HepG2 (cell line): ENCODE data around the gene CHID1. TPM values are rescaled to one million over a fixed set of nuclear protein-coding genes. Genes with fewer than 3 reads are reported as not detected.
A peak's percentile ranks its signal among the peaks of the same experiment; 100 is the strongest.

ENCODE experiments used
- ATAC-seq: fragments of 200-7000 bp; cut with Tn5 transposase; 3 replicates; pipeline ENCODE4 v1.9.1; 2020; ENCODE audit warnings: mild to moderate bottlenecking, moderate library complexity
- BruUV-seq: library from RNA; stranded (reverse); fragments of 400-500 nt; replicated peaks from 2 replicates; lab custom pipeline; 2021; lab: Mats Ljungman, UMichigan
- CTCF ChIA-PET: fragments of 300-600 bp; formaldehyde crosslinking; extraction: SDS; loops from one replicate; lab custom pipeline; 2021; ENCODE audit warnings: low total read pairs, inconsistent platforms, low intra/inter-chr PET ratio; lab: Yijun Ruan, JAX
- POLR2A ChIA-PET: fragments of 350-600 bp; sonication (Branson Sonifier 250); formaldehyde crosslinking; loops from one replicate; lab custom pipeline; 2020; ENCODE audit warnings: antibody characterized with exemption, inconsistent platforms; lab: Yijun Ruan, JAX
- DNase-seq: peaks from one replicate; pipeline ENCODE4 v3.0.0-alpha.2; 2015; ENCODE audit warnings: low spot score
- FAIRE-seq: peaks from 3 replicates; lab custom pipeline; 2011; peaks lifted over from hg19 to GRCh38; lab: Jason Lieb, UNC
- H2AFZ ChIP-seq: one replicate; pipeline ENCODE4 v1.6.1; 2011; ENCODE audit warnings: low read length, inconsistent platforms
- H3K27ac ChIP-seq: fragments of 300-600 bp; 3 replicates; pipeline ENCODE4 v1.8.0; 2011; ENCODE audit warnings: mixed run types, mild to moderate bottlenecking, mixed read lengths, low read length, inconsistent platforms; ENCODE audit not compliant: insufficient read depth; ENCODE audit errors: extremely low read length
- H3K27me3 ChIP-seq, 2 experiments: fragments of 200-600 bp in 1 of 2; 2 replicates in 1 of 2; 3 replicates in 1 of 2; pipeline versions ENCODE4 v1.6.0 to v1.8.0; 2011; ENCODE audit warnings: low read length in 2 of 2, mild to moderate bottlenecking in 2 of 2, moderate library complexity in 2 of 2, inconsistent platforms in 1 of 2; ENCODE audit not compliant: insufficient read depth in 2 of 2, control insufficient read depth in 1 of 2
- H3K36me3 ChIP-seq, 2 experiments: fragments of 200-600 bp in 1 of 2; replicated peaks in 1 of 2; 2 replicates in 1 of 2; 3 replicates in 1 of 2; pipeline versions ENCODE4 v1.5.1 to v1.8.0; 2011; ENCODE audit warnings: low read length in 2 of 2, inconsistent platforms in 1 of 2; ENCODE audit not compliant: insufficient read depth in 2 of 2, control insufficient read depth in 1 of 2
- H3K4me1 ChIP-seq: 2 replicates; pipeline ENCODE4 v1.5.1; 2012; ENCODE audit warnings: low read length, inconsistent platforms; ENCODE audit not compliant: insufficient read depth
- H3K4me2 ChIP-seq: 2 replicates; pipeline ENCODE4 v1.6.0; 2011; ENCODE audit warnings: low read depth, low read length, inconsistent platforms
- H3K4me3 ChIP-seq, 3 experiments: fragments of 200-600 bp in 1 of 3; sonication (generic), shearing (Covaris generic) in 1 of 3; replicated peaks in 1 of 3; 2 replicates each; pipeline ENCODE4 v1.5.1; 2011 to 2016; ENCODE audit warnings: low read length in 3 of 3, inconsistent platforms in 2 of 3, low read depth in 2 of 3, mild to moderate bottlenecking in 2 of 3, control low read depth in 1 of 3, mixed read lengths in 1 of 3; ENCODE audit not compliant: insufficient read depth in 1 of 3
- H3K79me2 ChIP-seq: one replicate; pipeline ENCODE4 v1.6.1; 2011; ENCODE audit warnings: low read length, inconsistent platforms; ENCODE audit not compliant: insufficient read depth
- H3K9ac ChIP-seq: 2 replicates; pipeline ENCODE4 v1.6.0; 2011; ENCODE audit warnings: mild to moderate bottlenecking, low read depth, low read length, inconsistent platforms; ENCODE audit not compliant: insufficient read depth
- H3K9me3 ChIP-seq: 2 replicates; pipeline ENCODE4 v1.5.1; 2012; ENCODE audit warnings: mild to moderate bottlenecking, low read length
- H4K20me1 ChIP-seq: 2 replicates; pipeline ENCODE4 v1.6.0; 2011; ENCODE audit warnings: inconsistent platforms, mild to moderate bottlenecking, low read length, moderate library complexity; ENCODE audit not compliant: insufficient read depth
- ATF4 ChIP-seq, 2 experiments: fragments of 450-650 bp in 1 of 2; sonication (generic) in 1 of 2; formaldehyde crosslinking; IDR thresholded peaks; 2 replicates each; pipeline versions ENCODE4 v1.5.0 to v1.8.0; 2020 to 2022; ENCODE audit warnings: mild to moderate bottlenecking in 1 of 2, missing genetic modification reagents in 1 of 2
- ATRX ChIP-seq: sonication (generic); formaldehyde crosslinking; IDR thresholded peaks from 2 replicates; pipeline ENCODE4 v1.4.0; 2020; ENCODE audit warnings: missing genetic modification reagents, borderline replicate concordance
- GFI1 ChIP-seq: sonication (generic); formaldehyde crosslinking; IDR thresholded peaks from 2 replicates; pipeline ENCODE4 v1.5.0; 2020; ENCODE audit warnings: missing genetic modification reagents, mild to moderate bottlenecking, borderline replicate concordance
- GLI4 ChIP-seq: sonication (generic); formaldehyde crosslinking; IDR thresholded peaks from 2 replicates; pipeline ENCODE4 v1.5.1; 2020; ENCODE audit warnings: missing genetic modification reagents, mild to moderate bottlenecking, moderate library complexity, borderline replicate concordance
- GLMP ChIP-seq: sonication (generic); formaldehyde crosslinking; IDR thresholded peaks from 2 replicates; pipeline ENCODE4 v1.9.0; 2021; ENCODE audit warnings: missing genetic modification reagents, mild to moderate bottlenecking, borderline replicate concordance
- KLF6 ChIP-seq: IDR thresholded peaks from 2 replicates; pipeline ENCODE4 v1.8.0; 2016; ENCODE audit warnings: missing biosample characterization, missing genetic modification reagents
- NR2F1 ChIP-seq, 2 experiments: fragments of 450-650 bp in 1 of 2; formaldehyde crosslinking in 1 of 2; IDR thresholded peaks; 2 replicates each; pipeline versions ENCODE4 v1.5.0 to v1.6.1; 2016 to 2020; ENCODE audit warnings: mild to moderate bottlenecking in 1 of 2, missing compliant biosample characterization in 1 of 2, missing genetic modification reagents in 1 of 2, moderate library complexity in 1 of 2
- RFXAP ChIP-seq: sonication (generic); formaldehyde crosslinking; IDR thresholded peaks from 2 replicates; pipeline ENCODE4 v1.4.0; 2020; ENCODE audit warnings: missing genetic modification reagents, borderline replicate concordance
- SOX13 ChIP-seq, 3 experiments: fragments of 450-650 bp in 1 of 3; sonication (generic) in 1 of 3; formaldehyde crosslinking in 1 of 3; IDR thresholded peaks in 2 of 3; conservative IDR thresholded peaks in 1 of 3; 2 replicates each; pipeline versions ENCODE4 v1.5.0 to v1.6.1; 2016 to 2020; ENCODE audit warnings: antibody characterized with exemption in 1 of 3, mild to moderate bottlenecking in 1 of 3, missing compliant biosample characterization in 1 of 3, missing genetic modification reagents in 1 of 3, moderate library complexity in 1 of 3
- ZFP90 ChIP-seq: sonication (generic); formaldehyde crosslinking; IDR thresholded peaks from 2 replicates; pipeline ENCODE4 v1.8.0; 2022; ENCODE audit warnings: missing genetic modification reagents, mild to moderate bottlenecking, inconsistent platforms, borderline replicate concordance
- ZNF576 ChIP-seq: sonication (generic); formaldehyde crosslinking; IDR thresholded peaks from 2 replicates; pipeline ENCODE4 v1.4.0; 2020; ENCODE audit warnings: mild to moderate bottlenecking, missing genetic modification reagents
- ZNF850 ChIP-seq: sonication (generic); formaldehyde crosslinking; conservative IDR thresholded peaks from 2 replicates; pipeline ENCODE4 v1.9.0; 2021; ENCODE audit warnings: mild to moderate bottlenecking, missing genetic modification reagents
- WGBS: methylation state at CpG from one replicate; pipeline ENCODE4 v1.1.6; 2017; ENCODE audit warnings: low lambda C conversion rate; 5-methylcytosine and 5-hydroxymethylcytosine counted together
- in situ Hi-C: cut with HindIII; loops from 2 replicates; pipeline ENCODE4 v1.10.0; 2017; ENCODE audit warnings: low pct_unique_long_range_greater_than_20kb; ENCODE audit not compliant: extremely low pct_ligation_motif_present
- intact Hi-C: fragments of 100-400 bp; cut with micrococcal nuclease; formaldehyde crosslinking; loops from one replicate; pipeline ENCODE4 v1.10.0; 2022; ENCODE audit not compliant: unreplicated experiment
- polyA plus RNA-seq, 8 experiments: library from polyadenylated mRNA; depleted of rRNA in 3 of 8; stranded (reverse) in 7 of 8; unstranded in 1 of 8; fragments of >200 nt; fragmentation: Illumina TruSeq in 4 of 8; extraction: Trizol in 4 of 8; gene quantifications; 2 replicates each; pipeline versions ENCODE4 v1.2.1 to v1.2.3, GENCODE V29; 2011 to 2016; ENCODE audit warnings: low read depth in 4 of 8, missing spikeins in 1 of 8, mixed read lengths in 1 of 8; ENCODE audit not compliant: insufficient read depth in 1 of 8
- total RNA-seq, 5 experiments: library from RNA; depleted of rRNA; stranded (reverse); fragments of >200 nt; fragmentation: Illumina TruSeq; extraction: Trizol; gene quantifications; 2 replicates each; pipeline ENCODE4 v1.2.3, GENCODE V29; 2016; ENCODE audit warnings: low read depth in 1 of 5
- TF ChIP-seq, protein P1 (sequence below): sonication (generic); formaldehyde crosslinking; IDR thresholded peaks from 2 replicates; pipeline ENCODE4 v1.8.1; 2023; ENCODE audit warnings: mild to moderate bottlenecking, inconsistent platforms, moderate library complexity, missing genetic modification reagents, borderline replicate concordance
- TF ChIP-seq, protein P2 (sequence below): sonication (generic); formaldehyde crosslinking; IDR thresholded peaks from 2 replicates; pipeline ENCODE4 v1.5.0; 2020; ENCODE audit warnings: mild to moderate bottlenecking, missing genetic modification reagents

CHID1 gene
- total and polyA plus RNA-seq, 2 of the 13 experiments (the other 11 are each of a cell fraction or from before 2014, with no cell fraction given) = 65.1 to 93.6 TPM

- TF ChIP-seq, protein P1, sequence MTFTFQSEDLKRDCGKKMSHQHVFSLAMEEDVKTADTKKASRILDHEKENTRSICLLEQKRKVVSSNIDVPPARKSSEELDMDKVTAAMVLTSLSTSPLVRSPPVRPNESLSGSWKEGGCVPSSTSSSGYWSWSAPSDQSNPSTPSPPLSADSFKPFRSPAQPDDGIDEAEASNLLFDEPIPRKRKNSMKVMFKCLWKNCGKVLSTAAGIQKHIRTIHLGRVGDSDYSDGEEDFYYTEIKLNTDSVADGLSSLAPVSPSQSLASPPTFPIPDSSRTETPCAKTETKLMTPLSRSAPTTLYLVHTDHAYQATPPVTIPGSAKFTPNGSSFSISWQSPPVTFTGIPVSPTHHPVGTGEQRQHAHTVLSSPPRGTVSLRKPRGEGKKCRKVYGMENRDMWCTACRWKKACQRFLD = no peak
- TF ChIP-seq KLF6 (CRISPR knock-in tag) = no peak
These were observed 32.2 kb upstream of the CHID1 start (continued) for GRCh38 chr11:942823-943222.

DNA sequence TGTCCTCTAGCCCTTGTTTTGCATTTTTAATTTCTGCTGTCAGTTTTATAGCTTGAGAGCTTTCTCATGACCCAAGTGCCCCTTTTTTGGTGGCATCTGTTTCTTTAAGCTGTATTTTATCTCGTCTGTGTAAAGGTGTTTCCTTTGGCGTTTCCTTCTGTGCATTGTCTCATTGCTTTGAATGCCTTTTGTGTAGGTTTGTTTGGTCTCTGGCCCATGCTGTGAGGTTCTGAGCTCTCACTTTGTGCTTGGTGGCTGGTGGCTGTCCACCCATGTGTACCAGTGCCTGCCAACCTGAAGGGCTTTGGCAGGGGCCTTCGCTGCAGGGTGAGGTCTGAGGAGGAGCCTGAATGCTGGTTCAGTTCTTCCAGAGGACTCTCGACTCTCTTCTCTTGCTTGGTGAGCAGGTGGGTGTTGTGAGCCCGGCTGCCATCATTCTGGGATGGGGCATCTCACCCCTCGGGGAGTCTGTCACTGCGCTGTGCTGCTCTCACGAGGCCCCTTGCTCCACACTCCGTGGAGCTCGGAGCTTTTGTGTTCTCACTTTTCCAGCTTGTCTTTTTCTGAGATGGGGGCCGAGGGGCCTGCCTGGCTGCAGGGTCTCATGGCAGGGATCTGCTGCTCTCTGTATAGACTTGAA is 30.0 kb upstream of the CHID1 start:
- BruUV-seq = no TSS peak
- Histone ChIP-seq H3K9me3 (no peaks in the 10 kb centered on the region), H2AFZ (no peak overlapping the region), H4K20me1 (peaks cover 14% of the 10 kb centered on the region; the same call in 1 of the 2 replicates), H3K9ac (peak overlapping the region; percentile 15; the same call in 1 of the 2 replicates), H3K27ac (peak overlapping the region; percentile 88), H3K79me2 (peaks cover 81% of the 10 kb centered on the region), H3K27me3 (no peaks in the 10 kb centered on the region), H3K4me3 (no peak overlapping the region), H3K4me2 (0 out of 2 replicates have a peak overlapping the region, but pooled peaks have one; percentile 2), H3K4me1 (peaks cover 93% of the 10 kb centered on the region), H3K36me3 (peaks cover 8 to 29% of the 10 kb centered on the region in 2 experiments)
- 79% methylated on average over 8 of the region's 11 CpGs for WGBS
- DNase-seq (no peak), ATAC-seq (no peak), FAIRE-seq (no peak)
- in situ Hi-C loops (no loop called here), intact Hi-C loops (no loop called here)
- ChIA-PET POLR2A (interaction anchor here (1.3 to 2.0 kb wide), 2 partner anchors 12 to 30 kb away, joined by 4 to 10 read pairs; partner anchors contain the start of gene CHID1), CTCF (no interaction called here)
- TF ChIP-seq ZFP90 = no peak
- 0 out of 2 replicates have a peak, but pooled peaks have one; percentile 23 for TF ChIP-seq ZNF576 (CRISPR knock-in tag)
- TF ChIP-seq ATF4 (CRISPR knock-in tag; IDR thresholded peaks at IDR 0.05) = no peak
- TF ChIP-seq ATRX (CRISPR knock-in tag) = no peak
- no peak for TF ChIP-seq RFXAP (CRISPR knock-in tag)
- no peak for TF ChIP-seq GLI4 (CRISPR knock-in tag)
- no peak for TF ChIP-seq GFI1
- TF ChIP-seq SOX13 (IDR thresholded peaks at IDR 0.05) = no peak
- 0 out of 4 replicates have a peak, but pooled peaks of 1 of the 2 experiments have one; percentile 17 for TF ChIP-seq SOX13 (CRISPR knock-in tag; conservative IDR thresholded peaks at IDR 0.05 in 1 of 2, IDR thresholded peaks at IDR 0.05 in 1 of 2)
- no peak for TF ChIP-seq ZNF850 (CRISPR knock-in tag)
- TF ChIP-seq, protein P2, sequence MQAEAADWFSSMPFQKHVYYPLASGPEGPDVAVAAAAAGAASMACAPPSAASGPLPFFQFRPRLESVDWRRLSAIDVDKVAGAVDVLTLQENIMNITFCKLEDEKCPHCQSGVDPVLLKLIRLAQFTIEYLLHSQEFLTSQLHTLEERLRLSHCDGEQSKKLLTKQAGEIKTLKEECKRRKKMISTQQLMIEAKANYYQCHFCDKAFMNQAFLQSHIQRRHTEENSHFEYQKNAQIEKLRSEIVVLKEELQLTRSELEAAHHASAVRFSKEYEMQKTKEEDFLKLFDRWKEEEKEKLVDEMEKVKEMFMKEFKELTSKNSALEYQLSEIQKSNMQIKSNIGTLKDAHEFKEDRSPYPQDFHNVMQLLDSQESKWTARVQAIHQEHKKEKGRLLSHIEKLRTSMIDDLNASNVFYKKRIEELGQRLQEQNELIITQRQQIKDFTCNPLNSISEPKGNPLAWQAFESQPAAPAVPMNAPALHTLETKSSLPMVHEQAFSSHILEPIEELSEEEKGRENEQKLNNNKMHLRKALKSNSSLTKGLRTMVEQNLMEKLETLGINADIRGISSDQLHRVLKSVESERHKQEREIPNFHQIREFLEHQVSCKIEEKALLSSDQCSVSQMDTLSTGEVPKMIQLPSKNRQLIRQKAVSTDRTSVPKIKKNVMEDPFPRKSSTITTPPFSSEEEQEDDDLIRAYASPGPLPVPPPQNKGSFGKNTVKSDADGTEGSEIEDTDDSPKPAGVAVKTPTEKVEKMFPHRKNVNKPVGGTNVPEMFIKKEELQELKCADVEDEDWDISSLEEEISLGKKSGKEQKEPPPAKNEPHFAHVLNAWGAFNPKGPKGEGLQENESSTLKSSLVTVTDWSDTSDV (CRISPR knock-in tag) = no peak
- no peak for TF ChIP-seq GLMP (CRISPR knock-in tag)
- no peak for TF ChIP-seq NR2F1 (CRISPR knock-in tag; IDR thresholded peaks at IDR 0.05)
